K562 (cell line): Measurements from ENCODE around the gene ZBED4. TPM values are rescaled to one million over a fixed set of nuclear protein-coding genes. Genes with fewer than 3 reads are reported as not detected.
A peak's percentile ranks its signal among the peaks of the same experiment; 100 is the strongest.

ENCODE experiments used
- ATAC-seq: fragments of 200-7000 bp; cut with Tn5 transposase; 3 replicates; pipeline ENCODE4 v1.9.1; 2020; ENCODE audit warnings: moderate library complexity
- BruUV-seq: library from RNA; stranded (reverse); fragments of 400-500 nt; replicated peaks from 2 replicates; lab custom pipeline; 2021; lab: Mats Ljungman, UMichigan
- CTCF ChIA-PET: fragments of 300-600 bp; formaldehyde crosslinking; extraction: SDS; loops from one replicate; lab custom pipeline; 2021; ENCODE audit warnings: low intra/inter-chr PET ratio; lab: Yijun Ruan, JAX
- POLR2A ChIA-PET: fragments of 300-600, 350-650 bp; sonication (Branson Sonifier 250); formaldehyde crosslinking; extraction: SDS; loops from one replicate; lab custom pipeline; 2021; ENCODE audit warnings: antibody characterized with exemption, inconsistent platforms; lab: Yijun Ruan, JAX
- DNase-seq, 4 experiments: peaks; one replicate each; pipeline versions ENCODE4 v3.0.0 to v3.0.0-alpha.2; 2011 to 2018; ENCODE audit warnings: low spot score in 3 of 4, mixed read lengths in 3 of 4; ENCODE audit errors: extremely low read depth in 1 of 4
- FAIRE-seq: peaks from 2 replicates; lab custom pipeline; 2011; peaks lifted over from hg19 to GRCh38; lab: Jason Lieb, UNC
- H2AFZ ChIP-seq: 2 replicates; pipeline ENCODE4 v1.6.0; 2011; ENCODE audit warnings: low read depth, low read length, control low read depth, inconsistent platforms
- H3K27ac ChIP-seq: fragments of 200-600 bp; 3 replicates; pipeline ENCODE4 v1.8.0; 2011; ENCODE audit warnings: low read depth, mild to moderate bottlenecking, control low read depth, inconsistent platforms, low read length, moderate library complexity, mixed read lengths; ENCODE audit errors: extremely low read depth
- H3K27me3 ChIP-seq, 2 experiments: fragments of 300-600 bp in 1 of 2; 2 replicates in 1 of 2; 3 replicates in 1 of 2; pipeline versions ENCODE4 v1.6.0 to v1.8.0; 2011; ENCODE audit warnings: inconsistent platforms in 2 of 2, low read length in 2 of 2, mild to moderate bottlenecking in 1 of 2, mixed read lengths in 1 of 2, moderate library complexity in 1 of 2; ENCODE audit not compliant: control insufficient read depth in 2 of 2, insufficient read depth in 2 of 2
- H3K36me3 ChIP-seq: fragments of 300-600 bp; 3 replicates; pipeline ENCODE4 v1.8.0; 2011; ENCODE audit warnings: mild to moderate bottlenecking, low read length, inconsistent platforms; ENCODE audit not compliant: control insufficient read depth, insufficient read depth
- H3K4me1 ChIP-seq, 2 experiments: fragments of 200-600 bp in 1 of 2; replicated peaks in 1 of 2; 2 replicates in 1 of 2; 3 replicates in 1 of 2; pipeline versions ENCODE4 v1.5.1 to v1.8.0; 2011; ENCODE audit warnings: inconsistent platforms in 2 of 2, low read length in 2 of 2, mild to moderate bottlenecking in 1 of 2, mixed read lengths in 1 of 2, moderate library complexity in 1 of 2; ENCODE audit not compliant: control insufficient read depth in 2 of 2, insufficient read depth in 2 of 2
- H3K4me2 ChIP-seq: 2 replicates; pipeline ENCODE4 v1.6.1; 2011; ENCODE audit warnings: low read length, control low read depth, inconsistent platforms, mixed read lengths; ENCODE audit not compliant: insufficient read depth
- H3K4me3 ChIP-seq: fragments of 200-600 bp; sonication (generic), shearing (Covaris generic); 2 replicates; pipeline ENCODE4 v1.5.1; 2016; ENCODE audit warnings: control low read depth, inconsistent platforms
- H3K79me2 ChIP-seq: fragments of 200-600 bp; 3 replicates; pipeline ENCODE4 v1.8.0; 2011; ENCODE audit warnings: low read length, inconsistent platforms; ENCODE audit not compliant: control insufficient read depth, insufficient read depth
- H3K9ac ChIP-seq, 2 experiments: 2 replicates each; pipeline versions ENCODE4 v1.6.0 to v1.6.1; 2011; ENCODE audit warnings: low read depth in 2 of 2, low read length in 2 of 2, control low read depth in 1 of 2, inconsistent platforms in 1 of 2, mild to moderate bottlenecking in 1 of 2, mixed read lengths in 1 of 2; ENCODE audit not compliant: insufficient read depth in 1 of 2
- H3K9me1 ChIP-seq: one replicate; pipeline ENCODE4 v1.6.0; 2011; ENCODE audit warnings: inconsistent platforms, mild to moderate bottlenecking, low read length, moderate library complexity; ENCODE audit not compliant: control insufficient read depth, insufficient read depth
- H3K9me3 ChIP-seq: replicated peaks from 2 replicates; pipeline ENCODE4 v1.5.1; 2011; ENCODE audit warnings: low read depth, low read length, inconsistent platforms; ENCODE audit not compliant: control insufficient read depth, insufficient read depth
- H4K20me1 ChIP-seq: replicated peaks from 2 replicates; pipeline ENCODE4 v1.6.1; 2011; ENCODE audit warnings: low read length, inconsistent platforms, mixed read lengths; ENCODE audit not compliant: control insufficient read depth, insufficient read depth
- CBX5 ChIP-seq: IDR thresholded peaks from 2 replicates; pipeline ENCODE4 v1.6.1; 2014; ENCODE audit warnings: low read depth, borderline replicate concordance
- GTF3C2 ChIP-seq: IDR thresholded peaks from 3 replicates; pipeline ENCODE4 v1.6.1; 2011; ENCODE audit warnings: borderline replicate concordance, mild to moderate bottlenecking, moderate library complexity; ENCODE audit not compliant: insufficient read length; ENCODE audit errors: extremely low read depth
- ID3 ChIP-seq, 2 experiments: fragments of 250-450 bp in 1 of 2; fragments of 450-650 bp in 1 of 2; sonication (Bioruptor Pico) in 1 of 2; IDR thresholded peaks; 2 replicates each; pipeline versions ENCODE4 v1.6.1 to v1.8.0; 2016 to 2021; ENCODE audit warnings: mild to moderate bottlenecking in 2 of 2, moderate library complexity in 2 of 2, missing compliant biosample characterization in 1 of 2, missing genetic modification characterization in 1 of 2
- ILF3 ChIP-seq: fragments of 450-650 bp; IDR thresholded peaks from 2 replicates; pipeline ENCODE4 v1.6.1; 2018; ENCODE audit warnings: antibody characterized with exemption, mild to moderate bottlenecking, moderate library complexity, borderline replicate concordance
- MCM2 ChIP-seq: fragments of 450-650 bp; IDR thresholded peaks from 2 replicates; pipeline ENCODE4 v1.6.1; 2017; ENCODE audit warnings: low read depth, mild to moderate bottlenecking
- RB1 ChIP-seq: fragments of 450-650 bp; IDR thresholded peaks from 2 replicates; pipeline ENCODE4 v1.6.1; 2017; ENCODE audit warnings: low read depth, mild to moderate bottlenecking
- SMC3 ChIP-seq: conservative IDR thresholded peaks from 2 replicates; pipeline ENCODE4 v1.6.1; 2011; ENCODE audit warnings: low read depth, low read length, improper control_type of control experiment; ENCODE audit not compliant: insufficient read depth
- STAG1 ChIP-seq: sonication (generic); formaldehyde crosslinking; IDR thresholded peaks from 2 replicates; pipeline ENCODE4 v1.5.0; 2020; ENCODE audit warnings: missing genetic modification reagents, borderline replicate concordance
- TRIM28 ChIP-seq: fragments of 450-650 bp; IDR thresholded peaks from 2 replicates; pipeline ENCODE4 v1.6.1; 2017
- UBTF ChIP-seq, 2 experiments: IDR thresholded peaks; 2 replicates each; pipeline ENCODE4 v1.6.1; 2012; ENCODE audit warnings: improper control_type of control experiment in 2 of 2, low read depth in 2 of 2, low read length in 2 of 2, borderline replicate concordance in 1 of 2
- YY1 ChIP-seq, 3 experiments: IDR thresholded peaks; 2 replicates each; pipeline ENCODE4 v1.6.1; 2011; ENCODE audit warnings: low read length in 2 of 3, mild to moderate bottlenecking in 2 of 3, moderate library complexity in 2 of 3, borderline replicate concordance in 1 of 3, control low read depth in 1 of 3, low read depth in 1 of 3; ENCODE audit not compliant: insufficient read depth in 3 of 3, insufficient replicate concordance in 2 of 3, control insufficient read depth in 1 of 3, insufficient read length in 1 of 3; ENCODE audit errors: extremely low read depth in 1 of 3
- ZNF507 ChIP-seq: conservative IDR thresholded peaks from 2 replicates; pipeline ENCODE4 v1.6.1; 2017; ENCODE audit warnings: missing genetic modification characterization, missing compliant biosample characterization
- ZNF57 ChIP-seq: fragments of 450-650 bp; formaldehyde crosslinking; IDR thresholded peaks from 2 replicates; pipeline ENCODE4 v1.4.0; 2020; ENCODE audit warnings: mild to moderate bottlenecking, moderate library complexity
- ZSCAN29 ChIP-seq: fragments of 450-650 bp; IDR thresholded peaks from 2 replicates; pipeline ENCODE4 v1.6.1; 2017
- WGBS: fragments of 100-300 bp; shearing (Covaris generic); methylation state at CpG from one replicate; pipeline ENCODE4 v1.1.6; 2016; ENCODE audit warnings: low coverage, mixed read lengths; ENCODE audit not compliant: insufficient coverage; ENCODE audit errors: missing lambda C conversion rate; 5-methylcytosine and 5-hydroxymethylcytosine counted together
- in situ Hi-C: fragments of 300-500 bp; cut with MboI; formaldehyde crosslinking; loops from 4 replicates; pipeline ENCODE4 v1.15.0; 2018; ENCODE audit warnings: inconsistent platforms, mixed read lengths
- intact Hi-C: fragments of 100-400 bp; cut with micrococcal nuclease; formaldehyde crosslinking; loops from 2 replicates; pipeline ENCODE4 v1.14.2; 2022
- polyA plus RNA-seq, 8 experiments: library from polyadenylated mRNA; depleted of rRNA in 4 of 8; stranded (reverse) in 5 of 8; unstranded in 3 of 8; fragments of >200 nt; fragmentation: Nextera tagmentation in 2 of 8; fragmentation: Illumina TruSeq in 1 of 8; extraction: Ambion mirVana in 2 of 8; extraction: Trizol in 1 of 8; gene quantifications; 2 replicates each; pipeline versions ENCODE4 v1.2.1 to v1.2.3, GENCODE V29; 2011 to 2014; ENCODE audit warnings: inconsistent platforms in 1 of 8, missing spikeins in 1 of 8
- total RNA-seq, 7 experiments: library from RNA; depleted of rRNA in 6 of 7; stranded (reverse); fragments of >200 nt in 6 of 7; fragmentation: Illumina TruSeq in 2 of 7; extraction: Trizol in 2 of 7; gene quantifications; 2 replicates each; pipeline versions ENCODE4 v1.2.1 to v1.2.3, GENCODE V29; 2011 to 2021; ENCODE audit warnings: low replicate concordance in 1 of 7

Gene ZBED4
- total and polyA plus RNA-seq, 9 of the 15 experiments (the other 6 are each of a cell fraction or from before 2014, with no cell fraction given) = 1.5 to 16.8 (median 7.4) TPM

GRCh38 chr22:49929211-49929979 lies 75.8 kb downstream of the ZBED4 start:
- no peak overlapping the region for H3K4me2 ChIP-seq
- DNase-seq = peak; percentile 61 to 80 (median 78)
- H3K9me1 ChIP-seq = no peaks in the 10 kb centered on the region
- H2AFZ ChIP-seq = no peak overlapping the region
- POLR2A ChIA-PET = no interaction called here
- H3K9ac ChIP-seq = no peak overlapping the region
- 2% methylated on average over 20 of the region's 75 CpGs for WGBS
- peak; percentile 91 for ATAC-seq
- H4K20me1 ChIP-seq = no peaks in the 10 kb centered on the region
- H3K79me2 ChIP-seq = no peaks in the 10 kb centered on the region
- 0 out of 3 replicates have a peak, but pooled peaks cover 2% of the 10 kb centered on the region for H3K36me3 ChIP-seq
- no peak for FAIRE-seq
- no TSS peak for BruUV-seq
- H3K4me1 ChIP-seq = peaks cover 9 to 44% of the 10 kb centered on the region in 2 experiments; a peak in 4 of 5 replicates
- CTCF ChIA-PET = interaction anchor here (1.1 to 3.4 kb wide), 3 partner anchors 83 to 104 kb away, joined by 3 to 37 read pairs (median 12); partner anchors contain the start of gene IL17REL
- in situ Hi-C loops (no loop called here), intact Hi-C loops (loop anchor here (1.0 kb wide), 1 partner anchor 101 kb away; no protein-coding TSS in a partner anchor)
- no peak overlapping the region for H3K4me3 ChIP-seq
- no peaks in the 10 kb centered on the region for H3K9me3 ChIP-seq
- no peak overlapping the region for H3K27ac ChIP-seq
- H3K27me3 ChIP-seq = no peaks in the 10 kb centered on the region
- TF ChIP-seq CBX5 (no peak), ZSCAN29 (no peak), UBTF (IDR thresholded peaks at IDR 0.05; ENCODE audit: borderline replicate concordance in 1 of 2, low read depth in 2 of 2, low read length in 2 of 2) (no peak), TRIM28 (no peak), STAG1 (CRISPR knock-in tag) (peak; percentile 79; the same call in 1 of the 2 replicates), GTF3C2 (no peak), RB1 (peak; percentile 86), ILF3 (no peak), ID3 (CRISPR knock-in tag; IDR thresholded peaks at IDR 0.05) (no peak), ID3 (tag; IDR thresholded peaks at IDR 0.05) (no peak), MCM2 (no peak), SMC3 (peak; percentile 74), ZNF507 (no peak), YY1 (IDR thresholded peaks at IDR 0.05; ENCODE audit: borderline replicate concordance in 1 of 3, control insufficient read depth in 1 of 3, extremely low read depth in 1 of 3, insufficient read depth in 3 of 3, insufficient read length in 1 of 3, insufficient replicate concordance in 2 of 3, low read depth in 1 of 3, low read length in 2 of 3) (peak in 1 of 3 experiments; percentile 18), ZNF57 (no peak)
